B cell (primary cell): ENCODE measurements around the gene SUGCT.

ENCODE experiments used
- CTCF ChIP-seq: fragments of 200-600 bp; IDR thresholded peaks from one replicate; pipeline ENCODE4 v1.8.0; 2022; ENCODE audit warnings: antibody characterized with exemption, mild to moderate bottlenecking
- EZH2 ChIP-seq: IDR thresholded peaks from 2 replicates; pipeline ENCODE4 v1.6.1; 2012; ENCODE audit warnings: borderline replicate concordance, low read depth, mild to moderate bottlenecking, moderate library complexity, low read length; ENCODE audit not compliant: insufficient read depth, poor library complexity, severe bottlenecking

- no peak for TF ChIP-seq CTCF
- TF ChIP-seq EZH2, result no peak
These were observed 460.3 kb downstream of the SUGCT start for GRCh38 chr7:40595129-40595528.
